Measurements from ENCODE around the gene GRIK2. TPM values are rescaled to one million over a fixed set of nuclear protein-coding genes. Genes with fewer than 3 reads are reported as not detected.

GRIK2 gene
- polyA plus RNA-seq, 1 of the 3 experiments (the other 2 are of a cell fraction), result 0.30 TPM

DNA sequence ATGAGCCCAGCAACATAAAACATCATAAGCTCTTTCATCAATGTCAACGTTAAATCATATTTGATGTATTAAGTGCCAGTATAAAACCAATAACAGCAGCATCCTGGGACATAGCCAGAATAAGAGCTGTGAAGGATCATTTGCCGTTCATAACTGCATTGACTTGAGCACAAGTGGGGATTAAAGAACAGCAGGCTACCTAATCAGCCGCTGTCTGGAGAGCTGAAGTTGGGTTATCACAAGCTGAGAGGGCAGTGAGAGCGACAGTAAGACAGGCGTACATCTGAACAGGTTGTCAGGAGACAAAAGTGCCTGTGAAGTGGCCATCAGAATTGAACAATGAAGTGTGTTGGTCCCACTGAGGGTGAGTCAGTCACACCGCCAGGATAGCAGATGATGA is 269.6 kb downstream of the GRIK2 start:
- Histone ChIP-seq H3K4me3 (ENCODE audit: low read depth in 2 of 2, low read length in 1 of 2) (no peak overlapping the region), H3K79me2 (ENCODE audit: insufficient read depth) (no peaks in the 10 kb centered on the region), H3K27me3 (ENCODE audit: insufficient read depth) (no peaks in the 10 kb centered on the region), H3K4me2 (no peak overlapping the region), H3K9me2 (no peaks in the 10 kb centered on the region), H3K4me1 (ENCODE audit: control insufficient read depth in 1 of 2, insufficient read depth in 2 of 2, low read depth in 1 of 2, low read length in 1 of 2) (no peaks in the 10 kb centered on the region), H3K9ac (no peak overlapping the region), H2AFZ (ENCODE audit: low read depth) (no peak overlapping the region), H3K27ac (ENCODE audit: low read depth in 2 of 2, low read length in 1 of 2) (no peak overlapping the region), H3K36me3 (replicated peaks in 1 of 2; ENCODE audit: control insufficient read depth in 1 of 2, insufficient read depth in 2 of 2, low read length in 1 of 2) (no peaks in the 10 kb centered on the region), H3K9me3 (no peaks in the 10 kb centered on the region), H3F3A (replicated peaks; ENCODE audit: insufficient read depth) (no peaks in the 10 kb centered on the region), H4K20me1 (ENCODE audit: insufficient read depth) (no peaks in the 10 kb centered on the region)
- no peak for DNase-seq
- WGBS (ENCODE audit: low lambda C conversion rate), result 58% methylated on average over 6 of the region's 6 CpGs
- TF ChIP-seq, protein P1, sequence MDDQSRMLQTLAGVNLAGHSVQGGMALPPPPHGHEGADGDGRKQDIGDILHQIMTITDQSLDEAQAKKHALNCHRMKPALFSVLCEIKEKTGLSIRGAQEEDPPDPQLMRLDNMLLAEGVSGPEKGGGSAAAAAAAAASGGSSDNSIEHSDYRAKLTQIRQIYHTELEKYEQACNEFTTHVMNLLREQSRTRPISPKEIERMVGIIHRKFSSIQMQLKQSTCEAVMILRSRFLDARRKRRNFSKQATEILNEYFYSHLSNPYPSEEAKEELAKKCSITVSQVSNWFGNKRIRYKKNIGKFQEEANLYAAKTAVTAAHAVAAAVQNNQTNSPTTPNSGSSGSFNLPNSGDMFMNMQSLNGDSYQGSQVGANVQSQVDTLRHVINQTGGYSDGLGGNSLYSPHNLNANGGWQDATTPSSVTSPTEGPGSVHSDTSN (IDR thresholded peaks at IDR 0.05), result no peak
- ChIA-PET CTCF (no interaction called here), POLR2A (no interaction called here)

GRCh38 chr6:101666256-101666655 is 272.7 kb downstream of the GRIK2 start:
- Histone ChIP-seq H3F3A (replicated peaks; ENCODE audit: insufficient read depth) (no peaks in the 10 kb centered on the region), H3K36me3 (replicated peaks in 1 of 2; ENCODE audit: control insufficient read depth in 1 of 2, insufficient read depth in 2 of 2, low read length in 1 of 2) (no peaks in the 10 kb centered on the region), H4K20me1 (ENCODE audit: insufficient read depth) (no peaks in the 10 kb centered on the region), H3K9ac (no peak overlapping the region), H3K9me2 (no peaks in the 10 kb centered on the region), H3K27me3 (ENCODE audit: insufficient read depth) (no peaks in the 10 kb centered on the region), H3K79me2 (ENCODE audit: insufficient read depth) (no peaks in the 10 kb centered on the region), H3K9me3 (no peaks in the 10 kb centered on the region), H3K4me1 (ENCODE audit: control insufficient read depth in 1 of 2, insufficient read depth in 2 of 2, low read depth in 1 of 2, low read length in 1 of 2) (no peaks in the 10 kb centered on the region; a peak in 1 of 4 replicates), H3K4me3 (ENCODE audit: low read depth in 2 of 2, low read length in 1 of 2) (no peak overlapping the region), H3K4me2 (no peak overlapping the region), H3K27ac (ENCODE audit: low read depth in 2 of 2, low read length in 1 of 2) (no peak overlapping the region), H2AFZ (ENCODE audit: low read depth) (no peak overlapping the region)
- CTCF ChIA-PET, result no interaction called here
- DNase-seq, result no peak
- POLR2A ChIA-PET, result no interaction called here
- TF ChIP-seq TAF1 (IDR thresholded peaks at IDR 0.05; ENCODE audit: borderline replicate concordance, low read depth, low read length), result no peak
- no peak for TF ChIP-seq TEAD4 (IDR thresholded peaks at IDR 0.05; ENCODE audit: borderline replicate concordance, insufficient read depth)
- TF ChIP-seq NFIC (IDR thresholded peaks at IDR 0.05; ENCODE audit: borderline replicate concordance), result no peak
- WGBS (ENCODE audit: low lambda C conversion rate), result 48% methylated on average over 1 of the region's 1 CpG

DNA sequence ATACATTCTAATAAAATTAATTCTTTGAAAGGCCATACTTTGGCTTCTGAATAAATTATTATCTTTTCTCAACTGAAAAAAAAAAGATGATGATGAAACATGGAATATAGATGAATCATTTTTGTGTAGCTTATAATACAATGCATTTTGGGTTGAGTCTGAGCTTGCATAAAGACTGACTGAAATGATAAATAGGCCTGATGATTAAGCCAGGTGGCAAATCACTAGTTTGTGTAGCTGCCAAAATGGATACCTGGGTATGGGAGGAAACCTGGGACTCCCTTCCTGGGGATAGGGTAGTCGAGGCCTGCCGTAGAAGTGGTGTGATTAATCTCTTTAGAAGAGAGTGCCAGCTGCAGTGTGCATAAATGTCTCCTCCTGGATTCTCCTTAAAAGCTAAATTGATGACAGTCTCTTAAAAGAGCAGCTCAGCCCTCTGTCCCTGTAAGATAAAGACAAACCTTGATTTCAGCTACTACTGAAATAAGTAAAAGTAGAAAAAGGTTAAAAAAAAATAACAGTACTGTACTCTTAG is 275.1 kb downstream of the GRIK2 start:
- Histone ChIP-seq H3K27me3 (ENCODE audit: insufficient read depth) (no peaks in the 10 kb centered on the region), H3K9ac (no peak overlapping the region), H3K79me2 (ENCODE audit: insufficient read depth) (no peaks in the 10 kb centered on the region), H3K9me3 (no peaks in the 10 kb centered on the region), H3K9me2 (no peaks in the 10 kb centered on the region), H3K4me3 (ENCODE audit: low read depth in 2 of 2, low read length in 1 of 2) (no peak overlapping the region), H2AFZ (ENCODE audit: low read depth) (no peak overlapping the region), H3F3A (replicated peaks; ENCODE audit: insufficient read depth) (no peaks in the 10 kb centered on the region), H3K36me3 (replicated peaks in 1 of 2; ENCODE audit: control insufficient read depth in 1 of 2, insufficient read depth in 2 of 2, low read length in 1 of 2) (no peaks in the 10 kb centered on the region), H3K27ac (ENCODE audit: low read depth in 2 of 2, low read length in 1 of 2) (no peak overlapping the region), H3K4me2 (no peak overlapping the region), H3K4me1 (ENCODE audit: control insufficient read depth in 1 of 2, insufficient read depth in 2 of 2, low read depth in 1 of 2, low read length in 1 of 2) (no peaks in the 10 kb centered on the region; a peak in 1 of 4 replicates), H4K20me1 (ENCODE audit: insufficient read depth) (no peaks in the 10 kb centered on the region)
- DNase-seq, result no peak
- ChIA-PET CTCF (no interaction called here), POLR2A (no interaction called here)
- 79% methylated on average over 2 of the region's 2 CpGs for WGBS (ENCODE audit: low lambda C conversion rate)
- TF ChIP-seq YY1 (IDR thresholded peaks at IDR 0.05; ENCODE audit: low read depth), result no peak
- no peak for TF ChIP-seq NRF1 (IDR thresholded peaks at IDR 0.05; ENCODE audit: low read depth, low read length)
- TF ChIP-seq MEF2A (IDR thresholded peaks at IDR 0.05; ENCODE audit: borderline replicate concordance, low read depth), result no peak
- no peak for TF ChIP-seq RFX5 (IDR thresholded peaks at IDR 0.05; ENCODE audit: low read length)
- TF ChIP-seq TAF1 (IDR thresholded peaks at IDR 0.05; ENCODE audit: borderline replicate concordance, low read depth, low read length), result no peak
- no peak for TF ChIP-seq EP300 (IDR thresholded peaks at IDR 0.05; ENCODE audit: borderline replicate concordance in 1 of 2, low read depth in 1 of 2, low read length in 1 of 2)
- TF ChIP-seq EZH2phosphoT487 (IDR thresholded peaks at IDR 0.05; ENCODE audit: borderline replicate concordance, low read depth), result no peak
- no peak for TF ChIP-seq FOSL2 (IDR thresholded peaks at IDR 0.05; ENCODE audit: borderline replicate concordance, low read depth)
- TF ChIP-seq, protein P1 (IDR thresholded peaks at IDR 0.05), result no peak
- TF ChIP-seq USF2 (IDR thresholded peaks at IDR 0.05; ENCODE audit: borderline replicate concordance, low read depth, low read length), result no peak
- TF ChIP-seq NFIC (IDR thresholded peaks at IDR 0.05; ENCODE audit: borderline replicate concordance), result no peak
- TF ChIP-seq RXRA (IDR thresholded peaks at IDR 0.05; ENCODE audit: borderline replicate concordance, low read depth), result no peak
- TF ChIP-seq RCOR1 (IDR thresholded peaks at IDR 0.05; ENCODE audit: low read length), result no peak
- TF ChIP-seq, protein P2, sequence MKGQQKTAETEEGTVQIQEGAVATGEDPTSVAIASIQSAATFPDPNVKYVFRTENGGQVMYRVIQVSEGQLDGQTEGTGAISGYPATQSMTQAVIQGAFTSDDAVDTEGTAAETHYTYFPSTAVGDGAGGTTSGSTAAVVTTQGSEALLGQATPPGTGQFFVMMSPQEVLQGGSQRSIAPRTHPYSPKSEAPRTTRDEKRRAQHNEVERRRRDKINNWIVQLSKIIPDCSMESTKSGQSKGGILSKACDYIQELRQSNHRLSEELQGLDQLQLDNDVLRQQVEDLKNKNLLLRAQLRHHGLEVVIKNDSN (IDR thresholded peaks at IDR 0.05; ENCODE audit: borderline replicate concordance, low read depth), result no peak
- TF ChIP-seq, protein P3, sequence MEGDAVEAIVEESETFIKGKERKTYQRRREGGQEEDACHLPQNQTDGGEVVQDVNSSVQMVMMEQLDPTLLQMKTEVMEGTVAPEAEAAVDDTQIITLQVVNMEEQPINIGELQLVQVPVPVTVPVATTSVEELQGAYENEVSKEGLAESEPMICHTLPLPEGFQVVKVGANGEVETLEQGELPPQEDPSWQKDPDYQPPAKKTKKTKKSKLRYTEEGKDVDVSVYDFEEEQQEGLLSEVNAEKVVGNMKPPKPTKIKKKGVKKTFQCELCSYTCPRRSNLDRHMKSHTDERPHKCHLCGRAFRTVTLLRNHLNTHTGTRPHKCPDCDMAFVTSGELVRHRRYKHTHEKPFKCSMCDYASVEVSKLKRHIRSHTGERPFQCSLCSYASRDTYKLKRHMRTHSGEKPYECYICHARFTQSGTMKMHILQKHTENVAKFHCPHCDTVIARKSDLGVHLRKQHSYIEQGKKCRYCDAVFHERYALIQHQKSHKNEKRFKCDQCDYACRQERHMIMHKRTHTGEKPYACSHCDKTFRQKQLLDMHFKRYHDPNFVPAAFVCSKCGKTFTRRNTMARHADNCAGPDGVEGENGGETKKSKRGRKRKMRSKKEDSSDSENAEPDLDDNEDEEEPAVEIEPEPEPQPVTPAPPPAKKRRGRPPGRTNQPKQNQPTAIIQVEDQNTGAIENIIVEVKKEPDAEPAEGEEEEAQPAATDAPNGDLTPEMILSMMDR (IDR thresholded peaks at IDR 0.05), result no peak
